OCI-LY1 (cell line): ENCODE results near the gene ABLIM2.

Experiments used
- H2AFZ ChIP-seq: fragments of 200-600 bp; sonication (generic), shearing (Covaris generic); 2 replicates; pipeline ENCODE4 v1.6.0; 2014; ENCODE audit warnings: antibody characterized with exemption, mild to moderate bottlenecking, low read length
- H3F3A ChIP-seq: fragments of 200-600 bp; sonication (generic), shearing (Covaris generic); 2 replicates; pipeline ENCODE4 v1.6.0; 2014; ENCODE audit warnings: mild to moderate bottlenecking, antibody characterized with exemption, low read length, moderate library complexity; ENCODE audit not compliant: insufficient read depth
- H3K27ac ChIP-seq: fragments of 200-600 bp; sonication (generic); 2 replicates; pipeline ENCODE4 v1.5.1; 2014; ENCODE audit warnings: low read length, mixed run types, mild to moderate bottlenecking, low read depth; ENCODE audit not compliant: poor library complexity, severe bottlenecking
- H3K27me3 ChIP-seq: fragments of 200-600 bp; sonication (generic); 2 replicates; pipeline ENCODE4 v1.6.0; 2014; ENCODE audit warnings: antibody characterized with exemption, mild to moderate bottlenecking, low read length, moderate library complexity; ENCODE audit not compliant: insufficient read depth
- H3K36me3 ChIP-seq: fragments of 200-600 bp; sonication (generic); 2 replicates; pipeline ENCODE4 v1.6.1; 2014; ENCODE audit warnings: mild to moderate bottlenecking, antibody characterized with exemption, low read length, moderate library complexity, mixed read lengths; ENCODE audit not compliant: insufficient read depth
- H3K4me1 ChIP-seq: fragments of 200-600 bp; sonication (generic); 2 replicates; pipeline ENCODE4 v1.5.1; 2014; ENCODE audit warnings: mild to moderate bottlenecking, low read length, moderate library complexity; ENCODE audit not compliant: insufficient read depth, severe bottlenecking
- H3K4me2 ChIP-seq: fragments of 200-600 bp; sonication (generic), shearing (Covaris generic); 2 replicates; pipeline ENCODE4 v1.6.1; 2014; ENCODE audit warnings: low read length
- H3K4me3 ChIP-seq: fragments of 200-600 bp; sonication (generic); 2 replicates; pipeline ENCODE4 v1.5.1; 2014; ENCODE audit warnings: low read length, low read depth, mild to moderate bottlenecking, mixed read lengths; ENCODE audit not compliant: poor library complexity, severe bottlenecking
- H3K79me2 ChIP-seq: fragments of 200-600 bp; shearing (Covaris generic); 2 replicates; pipeline ENCODE4 v1.6.1; 2016; ENCODE audit warnings: mixed run types, low read length, mixed read lengths; ENCODE audit not compliant: insufficient read depth
- H3K9ac ChIP-seq: fragments of 200-600 bp; sonication (generic), shearing (Covaris generic); 2 replicates; pipeline ENCODE4 v1.6.1; 2014; ENCODE audit warnings: mild to moderate bottlenecking, low read length, mixed read lengths
- H3K9me2 ChIP-seq: fragments of 200-600 bp; sonication (generic), shearing (Covaris generic); 2 replicates; pipeline ENCODE4 v1.6.1; 2014; ENCODE audit warnings: low read depth, mild to moderate bottlenecking, low read length, mixed read lengths
- H3K9me3 ChIP-seq: fragments of 200-600 bp; shearing (Covaris generic); 2 replicates; pipeline ENCODE4 v1.6.1; 2014; ENCODE audit warnings: low read length, mixed read lengths
- H4K20me1 ChIP-seq: fragments of 200-600 bp; sonication (generic), shearing (Covaris generic); 2 replicates; pipeline ENCODE4 v1.6.0; 2016; ENCODE audit warnings: mild to moderate bottlenecking, low read length; ENCODE audit not compliant: insufficient read depth
- CTCF ChIP-seq: fragments of 200-600 bp; sonication (generic), shearing (Covaris generic); IDR thresholded peaks from 2 replicates; pipeline ENCODE4 v1.5.1; 2017; ENCODE audit warnings: mild to moderate bottlenecking, antibody characterized with exemption, low read length, moderate library complexity, mixed read lengths
- EZH2 ChIP-seq: fragments of 200-600 bp; sonication (generic), shearing (Covaris generic); IDR thresholded peaks from 2 replicates; pipeline ENCODE4 v1.8.0; 2017; ENCODE audit warnings: borderline replicate concordance, mixed run types, mild to moderate bottlenecking, antibody characterized with exemption, low read length, moderate library complexity, mixed read lengths

ABLIM2 gene

GRCh38 chr4:8153441-8153840 is 5.2 kb downstream of the ABLIM2 start:
- no peak overlapping the region for H2AFZ ChIP-seq
- H4K20me1 ChIP-seq, result no peaks in the 10 kb centered on the region
- no peak overlapping the region for H3K9ac ChIP-seq
- H3K4me2 ChIP-seq, result no peak overlapping the region
- H3F3A ChIP-seq, result no peaks in the 10 kb centered on the region
- no peak overlapping the region for H3K4me3 ChIP-seq
- H3K79me2 ChIP-seq, result no peaks in the 10 kb centered on the region
- H3K27me3 ChIP-seq, result no peaks in the 10 kb centered on the region
- TF ChIP-seq CTCF, result no peak
- no peak for TF ChIP-seq EZH2
- H3K4me1 ChIP-seq, result peaks cover 6% of the 10 kb centered on the region
- H3K9me2 ChIP-seq, result no peaks in the 10 kb centered on the region
- H3K27ac ChIP-seq, result no peak overlapping the region
- H3K9me3 ChIP-seq, result no peaks in the 10 kb centered on the region
- H3K36me3 ChIP-seq, result no peaks in the 10 kb centered on the region; the same call in 1 of the 2 replicates

- H3K27me3 ChIP-seq, result no peaks in the 10 kb centered on the region
Measured at GRCh38 chr4:8152865-8153257, 5.8 kb downstream of the ABLIM2 start.

GRCh38 chr4:8152090-8152864 is 6.3 kb downstream of the ABLIM2 start:
- Histone ChIP-seq H3K4me3 (no peak overlapping the region), H4K20me1 (no peaks in the 10 kb centered on the region), H3K79me2 (no peaks in the 10 kb centered on the region), H3K36me3 (no peaks in the 10 kb centered on the region; the same call in 1 of the 2 replicates), H3K27ac (no peak overlapping the region), H3K9me3 (no peaks in the 10 kb centered on the region), H3K9ac (no peak overlapping the region), H3F3A (no peaks in the 10 kb centered on the region), H3K27me3 (no peaks in the 10 kb centered on the region), H3K9me2 (no peaks in the 10 kb centered on the region), H3K4me2 (no peak overlapping the region), H2AFZ (no peak overlapping the region), H3K4me1 (peaks cover 3% of the 10 kb centered on the region)
- TF ChIP-seq CTCF (no peak), EZH2 (no peak)

More at GRCh38 chr4:8152865-8153257, 5.8 kb downstream of the ABLIM2 start:
- H3K4me1 ChIP-seq, result peaks cover 3% of the 10 kb centered on the region
- H3K9me2 ChIP-seq, result no peaks in the 10 kb centered on the region
- H3K9ac ChIP-seq, result no peak overlapping the region
- no peaks in the 10 kb centered on the region for H3K79me2 ChIP-seq
- H3K4me2 ChIP-seq, result no peak overlapping the region
- no peaks in the 10 kb centered on the region; the same call in 1 of the 2 replicates for H3K36me3 ChIP-seq
- H2AFZ ChIP-seq, result no peak overlapping the region
- no peak overlapping the region for H3K4me3 ChIP-seq
- no peak overlapping the region for H3K27ac ChIP-seq
- no peaks in the 10 kb centered on the region for H3K9me3 ChIP-seq
- no peaks in the 10 kb centered on the region for H4K20me1 ChIP-seq
- H3F3A ChIP-seq, result no peaks in the 10 kb centered on the region
- TF ChIP-seq CTCF (no peak), EZH2 (no peak)
